HUES48 (cell line): ENCODE measurements around the gene EXO1.

ENCODE experiments used
- H3K27ac ChIP-seq: one replicate; pipeline ENCODE4 v1.7.0; 2013; ENCODE audit warnings: low read depth, low read length, inconsistent platforms
- H3K27me3 ChIP-seq: 2 replicates; pipeline ENCODE4 v1.6.1; 2013; ENCODE audit warnings: mild to moderate bottlenecking, low read length; ENCODE audit not compliant: control insufficient read depth, insufficient read depth
- H3K36me3 ChIP-seq: 2 replicates; pipeline ENCODE4 v1.6.1; 2013; ENCODE audit warnings: low read length; ENCODE audit not compliant: control insufficient read depth, insufficient read depth
- H3K4me1 ChIP-seq: 2 replicates; pipeline ENCODE4 v1.6.1; 2013; ENCODE audit warnings: mild to moderate bottlenecking, low read length; ENCODE audit not compliant: control insufficient read depth, insufficient read depth
- H3K4me3 ChIP-seq: 2 replicates; pipeline ENCODE4 v1.5.1; 2013; ENCODE audit warnings: mild to moderate bottlenecking, low read depth, low read length
- H3K9ac ChIP-seq: 2 replicates; pipeline ENCODE4 v1.6.1; 2013; ENCODE audit warnings: mild to moderate bottlenecking, low read depth, low read length, moderate library complexity
- H3K9me3 ChIP-seq: 2 replicates; pipeline ENCODE4 v1.6.1; 2013; ENCODE audit warnings: low read length; ENCODE audit not compliant: control insufficient read depth, insufficient read depth

EXO1 gene

GRCh38 chr1:241891296-241891695 lies 43.3 kb downstream of the EXO1 start:
- Histone ChIP-seq H3K27ac (no peak overlapping the region), H3K4me1 (no peaks in the 10 kb centered on the region), H3K9me3 (no peaks in the 10 kb centered on the region), H3K27me3 (no peaks in the 10 kb centered on the region), H3K9ac (no peak overlapping the region), H3K4me3 (no peak overlapping the region), H3K36me3 (peaks cover 49% of the 10 kb centered on the region)

GRCh38 chr1:241894016-241894415 lies 46.0 kb downstream of the EXO1 start:
- Histone ChIP-seq H3K9me3 (no peaks in the 10 kb centered on the region), H3K9ac (no peak overlapping the region), H3K4me3 (no peak overlapping the region), H3K4me1 (no peaks in the 10 kb centered on the region), H3K27me3 (no peaks in the 10 kb centered on the region), H3K36me3 (peaks cover 25% of the 10 kb centered on the region), H3K27ac (no peak overlapping the region)

- no peak overlapping the region for H3K4me3 ChIP-seq
- no peaks in the 10 kb centered on the region for H3K9me3 ChIP-seq
- H3K27ac ChIP-seq: no peak overlapping the region
- H3K9ac ChIP-seq: no peak overlapping the region
- H3K36me3 ChIP-seq: peaks cover 15% of the 10 kb centered on the region
- no peaks in the 10 kb centered on the region for H3K4me1 ChIP-seq
- H3K27me3 ChIP-seq: no peaks in the 10 kb centered on the region
These were observed 47.0 kb downstream of the EXO1 start for GRCh38 chr1:241895013-241895412.

- no peak overlapping the region for H3K27ac ChIP-seq
- H3K27me3 ChIP-seq: no peaks in the 10 kb centered on the region
- H3K9ac ChIP-seq: no peak overlapping the region
- H3K4me3 ChIP-seq: no peak overlapping the region
- H3K9me3 ChIP-seq: no peaks in the 10 kb centered on the region
- no peaks in the 10 kb centered on the region for H3K36me3 ChIP-seq
- no peaks in the 10 kb centered on the region for H3K4me1 ChIP-seq
These were observed 48.6 kb downstream of the EXO1 start for GRCh38 chr1:241896670-241896962.

DNA sequence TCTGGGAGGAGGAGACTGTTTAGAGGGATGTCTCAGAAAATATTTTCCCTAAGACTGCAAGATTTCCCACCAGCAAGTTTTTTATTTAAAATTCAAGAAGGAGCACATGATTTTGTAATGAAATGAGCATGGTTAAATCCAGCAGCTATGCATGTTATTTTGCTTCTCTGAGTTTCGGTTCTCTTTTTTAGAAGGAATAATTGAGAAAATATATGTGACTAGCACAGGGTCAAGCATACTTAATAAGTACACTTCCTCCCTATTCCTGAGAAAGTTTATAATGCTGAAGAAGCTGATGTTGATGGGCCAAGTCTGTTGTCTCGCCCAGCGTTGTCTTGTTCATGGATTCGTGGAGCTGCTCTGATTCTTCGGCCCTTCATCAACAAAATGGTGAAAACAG lies 51.2 kb downstream of the EXO1 start:
- Histone ChIP-seq H3K27ac (no peak overlapping the region), H3K36me3 (no peaks in the 10 kb centered on the region), H3K4me3 (no peak overlapping the region), H3K4me1 (no peaks in the 10 kb centered on the region), H3K9me3 (no peaks in the 10 kb centered on the region), H3K9ac (no peak overlapping the region), H3K27me3 (no peaks in the 10 kb centered on the region)

- Histone ChIP-seq H3K36me3 (no peaks in the 10 kb centered on the region), H3K27ac (no peak overlapping the region), H3K27me3 (no peaks in the 10 kb centered on the region), H3K9me3 (no peaks in the 10 kb centered on the region), H3K4me3 (no peak overlapping the region), H3K9ac (no peak overlapping the region), H3K4me1 (no peaks in the 10 kb centered on the region)
These were observed 52.4 kb downstream of the EXO1 start for GRCh38 chr1:241900381-241900780.

GRCh38 chr1:241902391-241903065 lies 54.5 kb downstream of the EXO1 start:
- Histone ChIP-seq H3K27me3 (no peaks in the 10 kb centered on the region), H3K36me3 (no peaks in the 10 kb centered on the region), H3K4me3 (no peak overlapping the region), H3K4me1 (no peaks in the 10 kb centered on the region), H3K9ac (no peak overlapping the region), H3K9me3 (no peaks in the 10 kb centered on the region), H3K27ac (no peak overlapping the region)

- Histone ChIP-seq H3K9me3 (no peaks in the 10 kb centered on the region), H3K9ac (no peak overlapping the region), H3K27ac (no peak overlapping the region), H3K36me3 (no peaks in the 10 kb centered on the region), H3K27me3 (no peaks in the 10 kb centered on the region), H3K4me3 (no peak overlapping the region), H3K4me1 (no peaks in the 10 kb centered on the region)
These were observed 68.2 kb downstream of the EXO1 start for GRCh38 chr1:241916196-241916595.

GRCh38 chr1:241917487-241917886 lies 69.5 kb downstream of the EXO1 start:
- Histone ChIP-seq H3K36me3 (no peaks in the 10 kb centered on the region), H3K9ac (no peak overlapping the region), H3K27me3 (no peaks in the 10 kb centered on the region), H3K4me3 (no peak overlapping the region), H3K27ac (no peak overlapping the region), H3K9me3 (no peaks in the 10 kb centered on the region), H3K4me1 (no peaks in the 10 kb centered on the region)

DNA sequence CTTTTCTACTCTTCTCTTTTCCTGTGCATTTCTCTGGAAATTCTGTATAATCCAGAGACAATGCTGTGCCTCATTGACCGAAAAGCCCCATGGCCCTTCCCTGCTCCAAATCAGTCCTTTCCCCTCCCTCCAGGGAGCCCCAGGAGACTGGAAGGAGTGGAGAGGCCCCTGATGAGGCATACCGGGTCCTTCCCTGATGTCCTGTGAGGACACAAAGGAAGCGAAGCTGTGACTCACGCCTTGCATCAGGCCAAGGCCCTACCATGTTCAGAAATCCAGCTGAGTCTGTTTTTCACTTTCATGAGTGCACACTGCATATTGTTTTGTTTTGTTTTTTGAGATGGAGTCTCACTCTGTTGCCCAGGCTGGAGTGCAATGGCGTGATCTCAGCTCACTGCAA lies 70.9 kb downstream of the EXO1 start:
- Histone ChIP-seq H3K4me3 (no peak overlapping the region), H3K9me3 (no peaks in the 10 kb centered on the region), H3K27me3 (no peaks in the 10 kb centered on the region), H3K9ac (no peak overlapping the region), H3K36me3 (no peaks in the 10 kb centered on the region), H3K27ac (no peak overlapping the region), H3K4me1 (no peaks in the 10 kb centered on the region)

- no peaks in the 10 kb centered on the region for H3K27me3 ChIP-seq
- no peaks in the 10 kb centered on the region for H3K9me3 ChIP-seq
- H3K4me1 ChIP-seq: no peaks in the 10 kb centered on the region
- no peak overlapping the region for H3K4me3 ChIP-seq
- H3K27ac ChIP-seq: no peak overlapping the region
- no peak overlapping the region for H3K9ac ChIP-seq
- H3K36me3 ChIP-seq: no peaks in the 10 kb centered on the region
These were observed 76.2 kb downstream of the EXO1 start for GRCh38 chr1:241924080-241924808.
